CD4-positive, alpha-beta memory T cell (primary cell): ENCODE data around the gene FAM171A1. TPM values are rescaled to one million over a fixed set of nuclear protein-coding genes. Genes with fewer than 3 reads are reported as not detected.
A peak's percentile ranks its signal among the peaks of the same experiment; 100 is the strongest.
"Not testable (repeated sequence)": the region's sequence is repeated elsewhere in the genome, so short reads cannot be mapped to it uniquely, and the experiment has no call there.

Experiments
- CTCF ChIA-PET: fragments of 350-600 bp; sonication (Branson Sonifier 250); formaldehyde crosslinking; loops from one replicate; lab custom pipeline; 2021; ENCODE audit warnings: inconsistent platforms; ENCODE audit not compliant: partially characterized antibody; lab: Charles Lee
- POLR2A ChIA-PET: fragments of 350-600 bp; sonication (Branson Sonifier 250); formaldehyde crosslinking; loops from one replicate; lab custom pipeline; 2021; ENCODE audit not compliant: partially characterized antibody; lab: Charles Lee
- DNase-seq, 5 donors: peaks; one replicate each; pipeline versions ENCODE4 v3.0.0 to v3.0.0-alpha.2; 2020 to 2022; ENCODE audit warnings: mixed read lengths in 1 of 5
- H3K27ac ChIP-seq: one replicate; pipeline ENCODE4 v1.7.0; 2013; ENCODE audit warnings: low read depth, low read length
- H3K27me3 ChIP-seq: 2 replicates; pipeline ENCODE4 v1.7.0; 2013; ENCODE audit warnings: mild to moderate bottlenecking, low read length, moderate library complexity; ENCODE audit not compliant: insufficient read depth
- H3K36me3 ChIP-seq: 2 replicates; pipeline ENCODE4 v1.7.0; 2013; ENCODE audit warnings: mild to moderate bottlenecking, low read length, moderate library complexity; ENCODE audit not compliant: insufficient read depth
- H3K4me1 ChIP-seq: 2 replicates; pipeline ENCODE4 v1.7.0; 2013; ENCODE audit warnings: mild to moderate bottlenecking, low read length, moderate library complexity; ENCODE audit not compliant: insufficient read depth
- H3K4me3 ChIP-seq, 2 donors: one replicate each; pipeline ENCODE4 v1.7.0; 2013; ENCODE audit warnings: low read length in 2 of 2, mild to moderate bottlenecking in 1 of 2
- H3K9me3 ChIP-seq, 2 donors: one replicate each; pipeline ENCODE4 v1.7.0; 2013; ENCODE audit warnings: low read length in 2 of 2, control low read depth in 1 of 2; ENCODE audit not compliant: control insufficient read depth in 1 of 2
- H3K27ac Mint-ChIP-seq, 7 donors: one replicate each; pipeline ENCODE4 v1.8.0; 2020 to 2021; ENCODE audit warnings: mixed read lengths in 7 of 7, mild to moderate bottlenecking in 6 of 7, inconsistent platforms in 3 of 7, moderate library complexity in 3 of 7
- H3K27me3 Mint-ChIP-seq, 2 donors: one replicate each; pipeline ENCODE4 v1.8.0; 2020 to 2021; ENCODE audit warnings: mixed read lengths in 2 of 2
- H3K36me3 Mint-ChIP-seq, 2 donors: one replicate each; pipeline ENCODE4 v1.8.0; 2020 to 2021; ENCODE audit warnings: mixed read lengths in 2 of 2, inconsistent platforms in 1 of 2, mild to moderate bottlenecking in 1 of 2
- H3K4me1 Mint-ChIP-seq, 4 donors: one replicate each; pipeline ENCODE4 v1.8.0; 2020 to 2021; ENCODE audit warnings: mixed read lengths in 4 of 4, mild to moderate bottlenecking in 1 of 4
- H3K4me3 Mint-ChIP-seq, 8 donors: one replicate each; pipeline ENCODE4 v1.8.0; 2020 to 2021; ENCODE audit warnings: mixed read lengths in 8 of 8, mild to moderate bottlenecking in 7 of 8, moderate library complexity in 6 of 8, inconsistent platforms in 3 of 8
- H3K9me3 Mint-ChIP-seq, 8 donors: one replicate each; pipeline ENCODE4 v1.8.0; 2020 to 2021; ENCODE audit warnings: mixed read lengths in 8 of 8, mild to moderate bottlenecking in 5 of 8, inconsistent platforms in 3 of 8, moderate library complexity in 1 of 8
- intact Hi-C: fragments of 100-400 bp; cut with micrococcal nuclease; formaldehyde crosslinking; loops from one replicate; pipeline ENCODE4 v1.15.1; 2023
- polyA plus RNA-seq, 2 donors: library from polyadenylated mRNA; unstranded; fragments of 300-500 nt; fragmentation: Illumina TruSeq; gene quantifications; one replicate each; pipeline ENCODE4 v1.2.3, GENCODE V29; 2021
- total RNA-seq, 2 experiments: library from RNA; stranded (reverse); gene quantifications; one replicate each; pipeline ENCODE4 v1.2.3, GENCODE V29; 2021

FAM171A1 gene
- 1 to 10 TPM; 7.1 to 8.0 TPM for total RNA-seq
- polyA plus RNA-seq = 10 to 100 TPM in 1 of 2 donors, 1 to 10 TPM in 1; 9.3 to 10.6 TPM

- peaks cover 10% of the 10 kb centered on the region for H3K4me1 ChIP-seq
- peak within 1 kb of the TSS; percentile 35 to 88 (median 68) for H3K27ac Mint-ChIP-seq
- ChIA-PET CTCF (interaction anchor here (0.6 to 1.0 kb wide), 3 partner anchors 9 to 256 kb away, joined by 3 read pairs; no protein-coding TSS in a partner anchor), POLR2A (interaction anchor here (1.2 kb wide), 1 partner anchor 160 kb away, joined by 3 read pairs; no protein-coding TSS in a partner anchor)
- H3K4me3 ChIP-seq = peak within 1 kb of the TSS in 1 of 2 donors; percentile 29
- no peaks in the 10 kb centered on the region for H3K27me3 ChIP-seq
- peak within 1 kb of the TSS; percentile 74 to 86 (median 80) for H3K4me3 Mint-ChIP-seq
- H3K9me3 ChIP-seq = no peaks in the 10 kb centered on the region
- intact Hi-C loops = loop anchor here (1.0 to 5.0 kb wide), 4 partner anchors 161 to 874 kb away; partner anchors contain the start of gene NMT2
- no peaks in the 10 kb centered on the region for H3K9me3 Mint-ChIP-seq
- no peak within 1 kb of the TSS for H3K27ac ChIP-seq
- peaks cover 7 to 9% of the 10 kb centered on the region in 2 donors for H3K27me3 Mint-ChIP-seq
- H3K36me3 ChIP-seq = no peaks in the 10 kb centered on the region
- peak; percentile 60 to 69 (median 68) for DNase-seq
- H3K36me3 Mint-ChIP-seq = no peaks in the 10 kb centered on the region
- peaks cover 1 to 25% (median 11%) of the 10 kb centered on the region in 4 donors for H3K4me1 Mint-ChIP-seq
Observed at GRCh38 chr10:15370856-15371701, at the start of gene FAM171A1. FAM171A1 (minus strand) TSS chr10:15371289; CDS start chr10:15371052, 237 bp downstream.

DNA sequence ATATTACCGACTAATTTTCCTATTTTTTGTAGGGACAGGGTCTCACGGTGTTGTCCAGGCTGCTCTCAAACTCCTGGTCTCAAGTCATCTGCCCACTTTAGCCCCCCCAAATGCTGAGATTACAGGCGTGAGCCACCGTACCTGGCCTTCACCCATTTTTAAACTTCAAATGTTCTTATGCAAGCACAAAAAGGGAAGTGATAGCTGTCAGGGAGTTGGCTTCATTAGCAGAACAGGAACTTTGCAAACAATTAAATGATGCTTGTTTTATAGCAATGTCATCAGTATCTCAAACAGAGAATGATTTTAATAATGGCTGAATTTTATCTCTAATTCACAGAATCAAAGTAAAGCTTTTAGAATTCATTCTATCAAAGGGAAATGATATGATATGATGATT lies 49.8 kb upstream of the FAM171A1 start:
- H3K36me3 ChIP-seq = no peaks in the 10 kb centered on the region
- no peaks in the 10 kb centered on the region for H3K27me3 ChIP-seq
- H3K4me1 ChIP-seq = no peaks in the 10 kb centered on the region
- CTCF ChIA-PET = interaction anchor here (2.4 to 2.6 kb wide), 2 partner anchors 10 kb away, joined by 11 to 12 read pairs; no protein-coding TSS in a partner anchor
- Mint-ChIP-seq H3K9me3 (peaks cover 0 to 9% (median 3%) of the 10 kb centered on the region in 8 donors), H3K27ac (peak overlapping the region in 1 of 7 donors; percentile 33), H3K4me1 (peaks cover 0 to 1% (median 0%) of the 10 kb centered on the region in 4 donors), H3K4me3 (no peak overlapping the region), H3K36me3 (no peaks in the 10 kb centered on the region), H3K27me3 (peaks cover 4 to 6% of the 10 kb centered on the region in 2 donors)
- DNase-seq = no peak
- H3K27ac ChIP-seq = no peak overlapping the region
- H3K9me3 ChIP-seq = no peaks in the 10 kb centered on the region
- H3K4me3 ChIP-seq = no peak overlapping the region
- intact Hi-C loops = no loop called here
- POLR2A ChIA-PET = no interaction called here

- Mint-ChIP-seq H3K27ac (no peak overlapping the region), H3K4me1 (peaks cover 0 to 1% (median 0%) of the 10 kb centered on the region in 4 donors), H3K4me3 (no peak overlapping the region), H3K9me3 (peaks cover 0 to 12% (median 4%) of the 10 kb centered on the region in 8 donors), H3K27me3 (peaks cover 2 to 3% of the 10 kb centered on the region in 2 donors), H3K36me3 (no peaks in the 10 kb centered on the region)
- no peaks in the 10 kb centered on the region for H3K27me3 ChIP-seq
- intact Hi-C loops = no loop called here
- H3K4me3 ChIP-seq = no peak overlapping the region
- no peak overlapping the region for H3K27ac ChIP-seq
- ChIA-PET CTCF (interaction anchor here (0.7 to 2.7 kb wide), 9 partner anchors 9 to 94 kb away, joined by 3 to 14 read pairs (median 4); no protein-coding TSS in a partner anchor), POLR2A (no interaction called here)
- H3K9me3 ChIP-seq = no peaks in the 10 kb centered on the region
- no peaks in the 10 kb centered on the region for H3K4me1 ChIP-seq
- peak in 4 of 5 donors; percentile 13 to 36 (median 26) for DNase-seq
- H3K36me3 ChIP-seq = no peaks in the 10 kb centered on the region
Observed at GRCh38 chr10:15419279-15419874, 48.3 kb upstream of the FAM171A1 start.

DNA sequence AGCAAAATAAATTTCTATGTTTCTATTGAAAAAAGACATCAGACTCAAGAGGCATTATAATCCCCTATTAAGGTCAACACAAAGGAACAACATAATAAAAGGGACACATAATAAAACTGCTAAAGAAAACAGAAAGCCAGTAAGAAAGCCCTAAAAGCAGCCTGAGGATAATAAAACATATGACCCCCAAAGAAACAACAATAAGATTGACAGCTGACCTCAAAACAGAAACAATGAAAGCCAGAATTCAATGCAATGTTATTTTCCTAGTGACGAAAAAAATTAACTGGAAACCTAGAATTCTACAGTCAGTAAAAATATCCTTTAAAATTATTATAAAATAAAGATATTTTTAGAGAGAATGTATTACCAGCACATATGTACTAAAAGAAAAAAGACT lies 44.9 kb upstream of the FAM171A1 start:
- H3K4me1 Mint-ChIP-seq = peaks cover 0 to 1% (median 0%) of the 10 kb centered on the region in 4 donors
- POLR2A ChIA-PET = no interaction called here
- CTCF ChIA-PET = no interaction called here
- Histone ChIP-seq H3K27me3 (no peaks in the 10 kb centered on the region), H3K4me3 (no peak overlapping the region), H3K36me3 (no peaks in the 10 kb centered on the region), H3K4me1 (no peaks in the 10 kb centered on the region), H3K27ac (no peak overlapping the region), H3K9me3 (no peaks in the 10 kb centered on the region)
- peaks cover 7 to 10% of the 10 kb centered on the region in 2 donors for H3K27me3 Mint-ChIP-seq
- DNase-seq = no peak
- H3K27ac Mint-ChIP-seq = no peak overlapping the region
- intact Hi-C loops = no loop called here
- H3K36me3 Mint-ChIP-seq = no peaks in the 10 kb centered on the region
- H3K9me3 Mint-ChIP-seq = peaks cover 0 to 8% (median 3%) of the 10 kb centered on the region in 8 donors
- no peak overlapping the region for H3K4me3 Mint-ChIP-seq

GRCh38 chr10:15411010-15411409 lies 39.9 kb upstream of the FAM171A1 start:
- intact Hi-C loops = no loop called here
- H3K27ac Mint-ChIP-seq = no peak overlapping the region
- no peak overlapping the region for H3K4me3 Mint-ChIP-seq
- no peaks in the 10 kb centered on the region for H3K4me1 ChIP-seq
- no peaks in the 10 kb centered on the region for H3K36me3 ChIP-seq
- no peaks in the 10 kb centered on the region for H3K4me1 Mint-ChIP-seq
- H3K27ac ChIP-seq = no peak overlapping the region
- POLR2A ChIA-PET = no interaction called here
- no peak overlapping the region for H3K4me3 ChIP-seq
- DNase-seq = no peak
- no peaks in the 10 kb centered on the region for H3K27me3 ChIP-seq
- peaks cover 0 to 8% (median 1%) of the 10 kb centered on the region in 8 donors for H3K9me3 Mint-ChIP-seq
- CTCF ChIA-PET = interaction anchor here (2.8 kb wide), 1 partner anchor 9 kb away, joined by 12 read pairs; no protein-coding TSS in a partner anchor
- no peaks in the 10 kb centered on the region for H3K9me3 ChIP-seq
- H3K27me3 Mint-ChIP-seq = peaks cover 5 to 19% of the 10 kb centered on the region in 2 donors
- H3K36me3 Mint-ChIP-seq = no peaks in the 10 kb centered on the region

DNA sequence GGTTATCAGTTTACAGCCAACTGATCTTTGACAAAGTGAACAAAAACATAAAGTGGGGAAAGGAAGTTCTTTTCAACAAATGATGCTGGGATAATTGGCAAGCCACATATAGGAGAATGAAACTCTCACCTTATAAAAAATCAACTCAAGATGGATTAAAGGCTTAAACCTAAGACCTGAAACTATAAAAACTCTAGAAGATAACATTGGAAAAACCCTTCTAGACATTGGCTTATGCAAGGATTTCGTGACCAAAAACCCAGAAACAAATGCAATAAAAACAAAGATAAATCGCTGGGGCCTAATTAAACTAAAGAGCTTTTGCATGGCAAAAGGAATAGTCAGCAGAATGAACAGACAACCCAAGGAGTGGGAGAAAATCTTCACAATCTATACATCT lies 38.3 kb upstream of the FAM171A1 start:
- H3K9me3 Mint-ChIP-seq, H3K27me3 ChIP-seq, H3K4me1 Mint-ChIP-seq, H3K27ac ChIP-seq, H3K36me3 ChIP-seq, H3K36me3 Mint-ChIP-seq, DNase-seq, H3K27ac Mint-ChIP-seq, POLR2A ChIA-PET, intact Hi-C loops, H3K4me3 ChIP-seq, H3K4me3 Mint-ChIP-seq, H3K9me3 ChIP-seq, H3K4me1 ChIP-seq: not testable (repeated sequence)
- CTCF ChIA-PET = interaction anchor here (2.8 kb wide), 1 partner anchor 10 kb away, joined by 12 read pairs; no protein-coding TSS in a partner anchor
- H3K27me3 Mint-ChIP-seq = peaks cover 5 to 17% of the 10 kb centered on the region in 2 donors

DNA sequence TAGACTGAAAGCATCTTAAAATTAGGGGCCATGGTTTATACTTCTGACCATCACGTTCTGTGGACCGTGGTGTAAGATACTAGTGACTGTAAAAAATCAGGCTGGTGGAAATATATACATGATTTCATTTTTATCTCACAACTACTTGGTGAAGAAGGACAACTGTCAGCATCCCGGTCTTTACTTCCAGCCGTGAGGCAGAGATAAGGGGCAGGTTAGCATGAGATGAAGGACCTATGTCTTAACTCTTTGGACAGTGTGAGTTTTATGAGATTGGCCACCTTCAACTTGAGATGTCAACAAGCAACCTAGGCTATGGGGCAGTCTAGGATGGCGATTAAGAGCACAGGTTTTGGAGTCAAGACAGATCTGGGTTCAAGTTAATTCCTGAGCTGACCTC lies 37.5 kb upstream of the FAM171A1 start:
- Histone ChIP-seq H3K27me3 (no peaks in the 10 kb centered on the region), H3K9me3 (no peaks in the 10 kb centered on the region), H3K4me3 (no peak overlapping the region), H3K36me3 (no peaks in the 10 kb centered on the region), H3K4me1 (no peaks in the 10 kb centered on the region), H3K27ac (no peak overlapping the region)
- ChIA-PET POLR2A (no interaction called here), CTCF (no interaction called here)
- Mint-ChIP-seq H3K36me3 (no peaks in the 10 kb centered on the region), H3K4me1 (no peaks in the 10 kb centered on the region), H3K27me3 (peaks cover 5 to 17% of the 10 kb centered on the region in 2 donors), H3K9me3 (peaks cover 0 to 5% (median 0%) of the 10 kb centered on the region in 8 donors), H3K27ac (no peak overlapping the region), H3K4me3 (no peak overlapping the region)
- intact Hi-C loops = no loop called here
- no peak for DNase-seq
